ENCODE data around the gene PANX3.
A peak's percentile ranks its signal among the peaks of the same experiment; 100 is the strongest.

PANX3 gene

GRCh38 chr11:124658986-124659385, 47.8 kb downstream of the PANX3 start:
- no peak for DNase-seq

GRCh38 chr11:124661553-124661952, 50.3 kb downstream of the PANX3 start:
- DNase-seq: no peak

GRCh38 chr11:124662106-124662505, 50.9 kb downstream of the PANX3 start:
- DNase-seq: no peak

- DNase-seq: no peak
Observed at GRCh38 chr11:124663861-124664260, 52.6 kb downstream of the PANX3 start.

GRCh38 chr11:124667601-124668000, 56.4 kb downstream of the PANX3 start:
- DNase-seq: no peak

- peak; percentile 10 to 44 for DNase-seq
Observed at GRCh38 chr11:124669193-124669592, 58.0 kb downstream of the PANX3 start.
